HepG2 (cell line): ENCODE measurements around the gene IFT122.

Experiments used
- FOSL1 ChIP-seq: sonication (generic); formaldehyde crosslinking; IDR thresholded peaks from 2 replicates; pipeline ENCODE4 v1.9.0; 2021; ENCODE audit warnings: missing genetic modification reagents, borderline replicate concordance
- POLR2AphosphoS5 ChIP-seq: IDR thresholded peaks from 2 replicates; pipeline ENCODE4 v1.6.1; 2012; ENCODE audit warnings: low read depth, low read length

- no peak for TF ChIP-seq FOSL1 (CRISPR knock-in tag)
- TF ChIP-seq POLR2AphosphoS5: no peak
Measured at GRCh38 chr3:129548104-129548965, 108.3 kb downstream of the IFT122 start.
